OCI-LY1 (cell line): Measurements from ENCODE around the gene DENND11.

Experiments
- H2AFZ ChIP-seq: fragments of 200-600 bp; sonication (generic), shearing (Covaris generic); 2 replicates; pipeline ENCODE4 v1.6.0; 2014; ENCODE audit warnings: antibody characterized with exemption, mild to moderate bottlenecking, low read length
- H3F3A ChIP-seq: fragments of 200-600 bp; sonication (generic), shearing (Covaris generic); 2 replicates; pipeline ENCODE4 v1.6.0; 2014; ENCODE audit warnings: mild to moderate bottlenecking, antibody characterized with exemption, low read length, moderate library complexity; ENCODE audit not compliant: insufficient read depth
- H3K27ac ChIP-seq: fragments of 200-600 bp; sonication (generic); 2 replicates; pipeline ENCODE4 v1.5.1; 2014; ENCODE audit warnings: low read length, mixed run types, mild to moderate bottlenecking, low read depth; ENCODE audit not compliant: poor library complexity, severe bottlenecking
- H3K27me3 ChIP-seq: fragments of 200-600 bp; sonication (generic); 2 replicates; pipeline ENCODE4 v1.6.0; 2014; ENCODE audit warnings: antibody characterized with exemption, mild to moderate bottlenecking, low read length, moderate library complexity; ENCODE audit not compliant: insufficient read depth
- H3K36me3 ChIP-seq: fragments of 200-600 bp; sonication (generic); 2 replicates; pipeline ENCODE4 v1.6.1; 2014; ENCODE audit warnings: mild to moderate bottlenecking, antibody characterized with exemption, low read length, moderate library complexity, mixed read lengths; ENCODE audit not compliant: insufficient read depth
- H3K4me1 ChIP-seq: fragments of 200-600 bp; sonication (generic); 2 replicates; pipeline ENCODE4 v1.5.1; 2014; ENCODE audit warnings: mild to moderate bottlenecking, low read length, moderate library complexity; ENCODE audit not compliant: insufficient read depth, severe bottlenecking
- H3K4me2 ChIP-seq: fragments of 200-600 bp; sonication (generic), shearing (Covaris generic); 2 replicates; pipeline ENCODE4 v1.6.1; 2014; ENCODE audit warnings: low read length
- H3K4me3 ChIP-seq: fragments of 200-600 bp; sonication (generic); 2 replicates; pipeline ENCODE4 v1.5.1; 2014; ENCODE audit warnings: low read length, low read depth, mild to moderate bottlenecking, mixed read lengths; ENCODE audit not compliant: poor library complexity, severe bottlenecking
- H3K79me2 ChIP-seq: fragments of 200-600 bp; shearing (Covaris generic); 2 replicates; pipeline ENCODE4 v1.6.1; 2016; ENCODE audit warnings: mixed run types, low read length, mixed read lengths; ENCODE audit not compliant: insufficient read depth
- H3K9ac ChIP-seq: fragments of 200-600 bp; sonication (generic), shearing (Covaris generic); 2 replicates; pipeline ENCODE4 v1.6.1; 2014; ENCODE audit warnings: mild to moderate bottlenecking, low read length, mixed read lengths
- H3K9me2 ChIP-seq: fragments of 200-600 bp; sonication (generic), shearing (Covaris generic); 2 replicates; pipeline ENCODE4 v1.6.1; 2014; ENCODE audit warnings: low read depth, mild to moderate bottlenecking, low read length, mixed read lengths
- H3K9me3 ChIP-seq: fragments of 200-600 bp; shearing (Covaris generic); 2 replicates; pipeline ENCODE4 v1.6.1; 2014; ENCODE audit warnings: low read length, mixed read lengths
- H4K20me1 ChIP-seq: fragments of 200-600 bp; sonication (generic), shearing (Covaris generic); 2 replicates; pipeline ENCODE4 v1.6.0; 2016; ENCODE audit warnings: mild to moderate bottlenecking, low read length; ENCODE audit not compliant: insufficient read depth
- EZH2 ChIP-seq: fragments of 200-600 bp; sonication (generic), shearing (Covaris generic); IDR thresholded peaks from 2 replicates; pipeline ENCODE4 v1.8.0; 2017; ENCODE audit warnings: borderline replicate concordance, mixed run types, mild to moderate bottlenecking, antibody characterized with exemption, low read length, moderate library complexity, mixed read lengths
- TF ChIP-seq, protein P1 (sequence below): fragments of 200-600 bp; sonication (generic), shearing (Covaris generic); IDR thresholded peaks from 2 replicates; pipeline ENCODE4 v1.5.1; 2017; ENCODE audit warnings: mild to moderate bottlenecking, antibody characterized with exemption, low read length, moderate library complexity, mixed read lengths

DENND11 gene

DNA sequence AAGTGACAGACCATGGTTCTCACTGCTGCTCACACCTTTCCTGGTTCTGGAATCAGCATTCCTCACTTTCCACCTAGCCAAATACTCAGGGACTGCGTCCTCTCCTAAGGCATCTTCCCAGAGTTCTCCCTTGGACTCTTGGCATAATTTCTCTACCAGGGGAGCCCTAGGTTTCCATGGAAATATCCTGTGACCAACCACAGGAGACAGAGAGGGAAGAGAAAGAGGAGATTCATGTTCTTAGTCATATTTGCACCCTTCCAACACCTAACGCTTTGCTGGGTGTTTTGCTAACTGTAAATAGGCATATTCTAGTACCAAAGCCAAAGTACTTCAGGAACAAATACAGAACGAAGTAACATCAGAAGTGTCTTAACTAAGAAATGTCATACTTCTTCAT, 28.6 kb downstream of the DENND11 start:
- H3K9ac ChIP-seq = no peak overlapping the region
- no peaks in the 10 kb centered on the region for H4K20me1 ChIP-seq
- no peaks in the 10 kb centered on the region for H3K4me1 ChIP-seq
- H3K36me3 ChIP-seq = no peaks in the 10 kb centered on the region
- no peaks in the 10 kb centered on the region for H3K79me2 ChIP-seq
- no peaks in the 10 kb centered on the region for H3F3A ChIP-seq
- no peaks in the 10 kb centered on the region for H3K9me2 ChIP-seq
- no peak overlapping the region for H2AFZ ChIP-seq
- no peak overlapping the region for H3K4me3 ChIP-seq
- H3K27ac ChIP-seq = no peak overlapping the region
- H3K4me2 ChIP-seq = no peak overlapping the region
- TF ChIP-seq, protein P1, sequence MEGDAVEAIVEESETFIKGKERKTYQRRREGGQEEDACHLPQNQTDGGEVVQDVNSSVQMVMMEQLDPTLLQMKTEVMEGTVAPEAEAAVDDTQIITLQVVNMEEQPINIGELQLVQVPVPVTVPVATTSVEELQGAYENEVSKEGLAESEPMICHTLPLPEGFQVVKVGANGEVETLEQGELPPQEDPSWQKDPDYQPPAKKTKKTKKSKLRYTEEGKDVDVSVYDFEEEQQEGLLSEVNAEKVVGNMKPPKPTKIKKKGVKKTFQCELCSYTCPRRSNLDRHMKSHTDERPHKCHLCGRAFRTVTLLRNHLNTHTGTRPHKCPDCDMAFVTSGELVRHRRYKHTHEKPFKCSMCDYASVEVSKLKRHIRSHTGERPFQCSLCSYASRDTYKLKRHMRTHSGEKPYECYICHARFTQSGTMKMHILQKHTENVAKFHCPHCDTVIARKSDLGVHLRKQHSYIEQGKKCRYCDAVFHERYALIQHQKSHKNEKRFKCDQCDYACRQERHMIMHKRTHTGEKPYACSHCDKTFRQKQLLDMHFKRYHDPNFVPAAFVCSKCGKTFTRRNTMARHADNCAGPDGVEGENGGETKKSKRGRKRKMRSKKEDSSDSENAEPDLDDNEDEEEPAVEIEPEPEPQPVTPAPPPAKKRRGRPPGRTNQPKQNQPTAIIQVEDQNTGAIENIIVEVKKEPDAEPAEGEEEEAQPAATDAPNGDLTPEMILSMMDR = no peak
- TF ChIP-seq EZH2 = no peak
- H3K27me3 ChIP-seq = no peaks in the 10 kb centered on the region
- no peaks in the 10 kb centered on the region for H3K9me3 ChIP-seq

DNA sequence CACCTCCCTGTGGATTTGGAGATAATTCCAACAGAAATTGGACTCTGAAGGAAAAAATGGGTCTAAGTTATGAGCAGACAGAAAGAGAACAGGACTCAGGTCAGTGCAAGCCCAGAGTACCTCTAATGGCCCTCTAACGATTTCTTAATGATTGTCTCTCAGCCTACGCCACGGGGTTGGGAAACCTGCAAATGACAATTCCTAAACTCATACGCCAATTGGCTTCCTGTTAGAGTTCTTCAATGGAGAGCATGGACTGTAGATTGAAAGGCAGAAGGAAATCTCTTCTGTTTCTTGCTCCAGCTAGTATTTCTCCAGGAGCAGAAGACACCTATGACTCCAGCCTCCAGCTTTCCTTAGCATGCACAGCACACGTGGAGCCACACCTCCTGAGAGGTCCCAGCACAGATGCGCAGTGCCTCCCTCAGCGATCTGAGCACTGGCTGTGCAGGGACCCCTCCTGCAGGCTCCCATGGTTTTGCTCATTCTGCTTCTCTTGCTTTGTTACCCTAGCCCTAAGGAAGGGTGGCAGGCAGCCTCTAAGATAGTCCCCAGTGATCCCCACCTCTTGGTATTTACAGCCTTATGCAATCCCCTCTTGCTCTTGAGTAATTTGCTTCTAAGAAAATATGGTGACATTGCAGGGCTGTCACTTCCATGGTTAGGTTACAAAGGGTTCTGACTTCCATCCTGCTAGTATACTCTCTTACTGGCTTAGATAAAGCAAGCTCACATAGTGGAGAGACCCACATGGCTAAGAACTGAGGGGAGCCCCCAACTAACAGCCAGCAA, 30.1 kb downstream of the DENND11 start:
- Histone ChIP-seq H3K4me2 (no peak overlapping the region), H3K9me2 (no peaks in the 10 kb centered on the region), H3K9ac (no peak overlapping the region), H3K27me3 (no peaks in the 10 kb centered on the region), H3F3A (no peaks in the 10 kb centered on the region), H3K4me3 (no peak overlapping the region), H3K4me1 (no peaks in the 10 kb centered on the region), H2AFZ (no peak overlapping the region), H3K36me3 (no peaks in the 10 kb centered on the region), H3K9me3 (no peaks in the 10 kb centered on the region), H3K27ac (no peak overlapping the region), H3K79me2 (no peaks in the 10 kb centered on the region), H4K20me1 (no peaks in the 10 kb centered on the region)
- TF ChIP-seq, protein P1 = no peak
- TF ChIP-seq EZH2 = no peak

DNA sequence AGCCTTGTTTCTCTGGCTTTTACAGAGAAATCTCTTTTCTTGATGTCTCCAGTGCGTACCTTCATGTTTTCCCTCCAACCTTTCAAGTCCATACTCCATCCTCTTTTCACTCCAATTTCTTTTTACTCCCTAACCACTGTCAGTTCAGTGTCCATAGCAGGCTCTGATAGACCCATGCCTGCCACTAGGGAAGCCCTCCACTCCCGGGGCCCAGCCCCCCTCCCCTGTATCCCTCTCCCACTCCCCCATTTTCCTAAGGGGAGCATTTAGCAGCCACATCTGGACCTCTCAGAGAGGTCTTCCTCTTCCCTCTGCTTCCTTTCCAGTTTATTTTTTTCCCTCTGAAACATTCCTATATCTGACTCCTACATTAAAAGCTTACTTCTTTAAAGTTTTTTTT, 33.1 kb downstream of the DENND11 start:
- no peaks in the 10 kb centered on the region for H3K36me3 ChIP-seq
- H3K9me3 ChIP-seq = no peaks in the 10 kb centered on the region
- no peaks in the 10 kb centered on the region for H3K79me2 ChIP-seq
- H3K4me2 ChIP-seq = no peak overlapping the region
- TF ChIP-seq, protein P1 = no peak
- TF ChIP-seq EZH2 = no peak
- no peaks in the 10 kb centered on the region for H3F3A ChIP-seq
- H2AFZ ChIP-seq = no peak overlapping the region
- H3K9me2 ChIP-seq = no peaks in the 10 kb centered on the region
- H4K20me1 ChIP-seq = no peaks in the 10 kb centered on the region
- H3K27me3 ChIP-seq = no peaks in the 10 kb centered on the region
- no peak overlapping the region for H3K4me3 ChIP-seq
- H3K27ac ChIP-seq = no peak overlapping the region
- no peak overlapping the region for H3K9ac ChIP-seq
- H3K4me1 ChIP-seq = no peaks in the 10 kb centered on the region
